HG02981 (cell line): ENCODE results near the gene POLD3.

ENCODE experiments used
- ATAC-seq: cut with Tn5 transposase; IDR thresholded peaks from one replicate; pipeline ENCODE4 v1.9.1; 2021; ENCODE audit warnings: mild to moderate bottlenecking, moderate library complexity; ENCODE audit not compliant: unreplicated experiment

The POLD3 gene, protein sequence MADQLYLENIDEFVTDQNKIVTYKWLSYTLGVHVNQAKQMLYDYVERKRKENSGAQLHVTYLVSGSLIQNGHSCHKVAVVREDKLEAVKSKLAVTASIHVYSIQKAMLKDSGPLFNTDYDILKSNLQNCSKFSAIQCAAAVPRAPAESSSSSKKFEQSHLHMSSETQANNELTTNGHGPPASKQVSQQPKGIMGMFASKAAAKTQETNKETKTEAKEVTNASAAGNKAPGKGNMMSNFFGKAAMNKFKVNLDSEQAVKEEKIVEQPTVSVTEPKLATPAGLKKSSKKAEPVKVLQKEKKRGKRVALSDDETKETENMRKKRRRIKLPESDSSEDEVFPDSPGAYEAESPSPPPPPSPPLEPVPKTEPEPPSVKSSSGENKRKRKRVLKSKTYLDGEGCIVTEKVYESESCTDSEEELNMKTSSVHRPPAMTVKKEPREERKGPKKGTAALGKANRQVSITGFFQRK

DNA sequence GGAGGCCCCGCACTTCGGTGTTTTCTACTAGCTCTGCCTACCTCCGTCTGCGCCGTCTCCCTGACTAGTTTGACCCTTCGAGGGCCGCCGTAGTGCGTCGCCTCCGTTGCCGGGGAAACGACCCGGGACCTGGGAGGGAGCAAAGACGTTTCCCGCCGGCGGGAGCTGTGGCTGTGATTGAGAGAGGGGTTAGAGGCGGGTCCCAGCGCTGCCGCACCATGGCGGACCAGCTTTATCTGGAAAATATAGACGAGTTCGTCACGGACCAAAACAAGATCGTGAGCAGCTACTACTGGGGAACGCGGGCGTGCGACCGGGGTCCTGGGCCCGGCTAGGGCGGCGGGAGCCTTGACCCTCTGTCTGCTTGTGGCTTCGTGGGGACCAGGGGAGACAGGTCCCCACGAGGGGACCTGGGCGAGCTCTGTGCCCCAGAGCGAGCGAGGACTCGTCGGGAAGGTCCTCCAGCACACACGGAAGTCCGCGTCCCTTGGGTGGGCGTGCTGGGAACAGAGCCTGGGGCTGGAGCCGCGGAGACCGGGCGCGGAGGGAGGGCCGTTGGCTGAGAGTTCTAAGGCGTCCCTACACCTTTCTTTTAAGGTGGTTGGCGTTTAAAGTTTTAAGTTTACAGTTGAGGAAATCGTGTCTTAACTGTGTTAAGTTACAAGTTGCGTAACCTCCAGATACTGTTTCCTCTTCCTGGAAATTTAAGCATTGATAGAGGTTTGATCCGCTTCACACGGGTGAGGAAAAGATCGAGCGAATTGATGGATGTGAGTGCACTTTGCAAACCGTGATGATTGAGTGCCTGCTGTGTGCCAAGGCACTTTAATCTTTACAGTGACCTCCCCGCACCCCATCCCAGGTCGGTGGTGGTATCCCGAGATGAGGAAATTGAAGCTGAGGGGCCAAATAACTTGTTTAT lies at the start of gene POLD3:
Gene POLD3 (plus strand): TSS at position 142 of the 922 bp plus-strand sequence. CDS start 77 bp downstream, at position 219.
- ATAC-seq: peak; percentile 88

- ATAC-seq: no peak
These were observed 48.4 kb upstream of the POLD3 start for GRCh38 chr11:74543991-74544390.

DNA sequence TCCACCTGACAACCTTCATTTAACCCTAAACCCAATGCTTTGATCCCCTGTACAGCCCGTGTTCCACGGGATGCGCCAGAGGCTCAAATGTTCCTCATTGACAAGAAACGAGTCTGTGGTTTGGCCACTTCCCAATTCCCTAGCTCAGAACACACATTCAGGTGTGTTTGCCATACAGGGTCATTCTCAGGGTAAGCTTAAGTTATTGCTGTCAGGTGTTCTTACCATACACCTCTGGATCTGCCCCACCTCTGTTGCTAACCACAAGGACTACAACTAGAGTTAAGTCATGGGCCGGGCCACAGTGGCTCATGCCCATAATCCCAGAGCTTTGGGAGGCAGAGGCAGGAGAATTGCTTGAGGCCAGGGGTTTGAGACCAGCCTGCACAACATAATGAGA lies 45.6 kb upstream of the POLD3 start:
- no peak for ATAC-seq

DNA sequence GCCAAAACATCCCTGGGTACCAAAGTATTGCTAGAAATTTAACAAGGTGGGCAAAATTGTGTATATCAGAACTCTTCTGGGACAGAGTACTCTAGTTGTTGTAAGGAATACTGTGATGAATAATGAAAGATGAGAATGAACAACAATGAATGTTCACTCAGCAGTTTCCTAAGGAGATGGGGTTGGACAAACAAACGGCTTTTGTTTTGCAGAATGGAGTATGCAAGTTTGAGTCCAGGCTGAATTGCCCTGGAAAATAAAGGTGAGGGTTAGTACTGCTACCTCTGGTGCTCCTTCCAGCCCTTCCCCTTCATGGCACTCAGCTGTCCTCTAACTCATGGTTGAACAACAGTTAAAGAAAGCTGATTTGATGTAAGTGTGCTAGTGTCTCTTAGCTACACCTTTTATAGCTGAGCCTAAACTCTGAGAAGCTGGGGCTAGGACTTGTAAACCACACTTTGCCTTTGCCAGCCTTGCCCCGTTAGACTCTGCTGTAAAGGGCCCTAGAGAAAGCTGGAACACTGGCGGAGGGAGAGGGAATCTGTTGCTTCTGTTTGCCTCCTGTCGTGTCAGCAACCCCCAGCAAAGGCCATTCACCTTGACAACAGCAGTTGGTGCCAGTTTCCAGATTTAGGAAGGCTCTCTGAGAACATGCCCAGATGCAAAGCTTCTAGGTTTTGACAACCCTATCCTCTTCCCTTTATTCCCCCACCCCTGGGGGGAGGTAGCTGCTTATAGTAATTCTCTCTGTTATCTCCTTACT lies 41.2 kb upstream of the POLD3 start:
- ATAC-seq: no peak

DNA sequence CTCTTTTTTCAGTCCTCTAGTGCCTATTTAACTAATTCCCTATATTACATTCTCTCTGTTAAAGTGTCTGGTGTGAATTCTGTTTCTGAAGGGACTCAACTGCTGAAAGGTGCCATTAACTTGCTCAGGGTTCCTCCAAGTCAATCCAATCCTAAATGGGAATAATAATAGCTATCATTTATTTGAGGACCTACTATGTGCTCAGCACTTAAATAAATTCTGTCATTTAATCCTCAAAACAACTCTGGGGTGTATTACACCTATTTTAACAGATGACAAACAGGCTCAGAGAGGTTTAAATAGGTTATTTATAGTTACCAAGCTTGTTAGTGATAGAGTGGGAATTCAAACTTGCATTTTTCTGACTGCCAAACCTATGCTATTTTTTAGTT lies 40.6 kb upstream of the POLD3 start:
- ATAC-seq: no peak

- no peak for ATAC-seq
These were observed 34.9 kb upstream of the POLD3 start for GRCh38 chr11:74557526-74557925.

DNA sequence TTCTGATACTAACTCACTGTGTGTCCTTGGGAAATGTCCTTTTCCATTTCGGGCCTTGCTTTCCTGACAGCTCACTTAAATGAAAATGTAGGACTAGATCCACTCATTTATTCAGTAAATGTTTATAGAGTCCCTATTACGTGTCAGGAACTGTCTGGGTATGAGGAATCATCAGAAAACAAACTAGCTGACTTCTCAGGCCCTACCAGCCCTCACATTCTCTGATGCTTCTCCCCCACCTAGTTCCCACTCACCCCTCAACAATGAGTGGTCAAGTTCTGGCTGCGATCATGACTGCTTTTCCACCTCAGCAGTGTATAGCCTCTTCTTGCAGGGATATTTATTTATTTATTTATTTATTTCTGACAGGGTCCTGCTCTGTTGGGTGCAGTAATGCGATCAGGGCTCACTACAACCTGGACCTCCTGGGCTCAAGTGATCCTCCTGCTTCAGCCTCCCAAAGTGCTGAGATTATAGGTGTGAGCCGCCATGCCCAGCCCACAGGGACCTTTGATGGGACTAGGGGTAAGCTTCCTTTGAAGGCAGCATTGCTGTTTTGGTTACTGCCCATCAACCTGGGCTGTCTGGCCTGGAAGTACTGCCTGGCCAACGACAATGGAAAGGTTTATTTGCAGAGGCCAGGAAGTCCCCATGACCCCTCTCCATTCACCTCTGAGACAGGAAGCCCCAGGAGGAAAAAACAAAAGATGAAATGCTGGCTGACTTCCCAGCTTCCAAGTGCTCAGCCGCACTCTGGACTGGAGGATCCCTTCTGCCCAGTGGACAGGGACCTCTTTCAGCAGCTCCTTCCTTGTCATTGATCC lies 33.1 kb upstream of the POLD3 start:
- no peak for ATAC-seq

DNA sequence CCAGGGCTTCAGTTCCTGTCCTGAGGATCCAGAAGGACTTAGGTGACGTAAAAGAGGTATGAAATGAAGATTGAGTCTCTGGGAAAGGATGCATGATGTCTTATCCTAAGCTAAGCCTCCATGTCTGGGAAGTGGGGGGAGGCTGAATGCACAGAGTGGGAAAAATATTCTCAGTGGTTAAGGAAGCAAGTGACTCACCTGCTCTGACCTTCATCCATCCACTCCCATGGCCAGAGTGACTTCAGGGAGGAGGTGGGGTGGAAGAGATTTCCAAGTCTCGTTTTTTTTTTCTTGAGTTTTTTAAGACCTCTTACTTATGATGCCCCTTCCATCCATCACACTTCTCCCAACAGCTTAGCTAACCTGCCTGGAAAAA lies 32.5 kb upstream of the POLD3 start:
- no peak for ATAC-seq

- ATAC-seq: no peak
These were observed 26.0 kb upstream of the POLD3 start for GRCh38 chr11:74566146-74566960.

DNA sequence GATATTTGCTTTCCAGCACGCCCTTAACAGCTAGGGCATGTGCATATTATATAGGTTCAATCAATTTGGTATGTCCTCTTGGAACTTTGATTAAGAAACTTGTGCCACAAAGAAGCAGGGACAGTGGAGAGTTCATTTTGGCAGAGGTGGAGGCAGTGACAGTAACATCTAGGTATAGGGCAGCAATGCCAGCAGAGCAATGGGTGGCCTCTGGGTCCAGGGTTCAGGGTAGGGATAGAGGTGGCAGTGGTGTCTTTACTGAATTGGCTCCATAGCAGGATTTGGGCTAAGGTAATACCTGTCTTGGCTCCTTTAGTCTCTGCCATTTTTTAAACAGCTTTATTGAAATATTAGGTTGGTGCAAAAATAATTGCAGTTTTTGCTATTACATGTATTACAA lies 24.4 kb upstream of the POLD3 start:
- ATAC-seq: no peak

- ATAC-seq: no peak
These were observed 21.9 kb upstream of the POLD3 start for GRCh38 chr11:74570266-74571061.

GRCh38 chr11:74571062-74571399 lies 21.4 kb upstream of the POLD3 start:
- ATAC-seq: no peak

GRCh38 chr11:74572349-74572748 lies 20.0 kb upstream of the POLD3 start:
- no peak for ATAC-seq

DNA sequence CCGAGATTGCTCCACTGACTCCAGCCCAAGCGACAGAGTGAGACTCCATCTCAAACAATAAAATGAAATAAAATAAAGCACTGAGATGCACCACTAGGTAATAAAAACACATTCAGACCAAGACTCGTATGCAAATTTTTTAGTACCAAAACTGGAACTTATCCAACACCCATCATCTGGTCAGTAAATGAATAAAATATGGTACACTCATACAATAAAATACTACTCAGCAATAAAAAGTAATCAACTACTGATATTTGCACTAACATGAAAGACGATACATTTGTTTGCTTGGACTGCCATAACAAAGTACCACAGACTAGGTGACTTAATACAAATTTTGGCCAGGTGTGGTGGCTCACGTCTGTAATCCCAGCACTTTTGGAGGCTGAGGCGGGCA lies 17.8 kb upstream of the POLD3 start:
- no peak for ATAC-seq

DNA sequence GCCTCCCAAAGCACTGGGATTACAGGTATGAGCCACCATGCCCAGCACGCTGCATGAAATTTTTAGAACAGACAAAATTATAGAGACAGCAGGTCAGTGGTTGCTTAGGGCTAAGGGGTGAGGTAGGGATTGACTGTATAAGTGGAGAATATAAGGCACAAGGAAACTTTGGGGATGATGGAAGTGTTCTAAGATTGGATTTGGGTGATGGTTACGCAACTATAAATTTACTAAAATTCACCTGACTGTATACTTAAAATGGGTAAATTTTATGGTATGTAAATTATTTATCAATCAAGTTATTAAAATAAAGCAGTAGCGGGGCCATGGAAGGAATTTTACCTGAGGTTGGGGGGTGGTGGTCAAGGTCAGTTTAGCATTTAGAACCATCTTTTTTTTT lies 16.4 kb upstream of the POLD3 start:
- no peak for ATAC-seq

- no peak for ATAC-seq
These were observed 15.2 kb upstream of the POLD3 start for GRCh38 chr11:74577181-74577580.

GRCh38 chr11:74577624-74578396 lies 14.6 kb upstream of the POLD3 start:
- no peak for ATAC-seq
